Thoracic aorta (tissue), 2 donors: Measurements from ENCODE around the gene RCAN1. TPM values are rescaled to one million over a fixed set of nuclear protein-coding genes. Genes with fewer than 3 reads are reported as not detected.
A peak's percentile ranks its signal among the peaks of the same experiment; 100 is the strongest.

ENCODE experiments used
- ATAC-seq: fragments of 150-250 bp; one replicate; pipeline ENCODE4 v1.8.0; 2017; ENCODE audit warnings: low read depth; ENCODE audit not compliant: insufficient number of reproducible peaks, low FRiP score
- DNase-seq: peaks from one replicate; pipeline ENCODE4 v3.0.0-alpha.2; 2020; ENCODE audit warnings: low spot score
- H3K27ac ChIP-seq, 2 donors: fragments of 200-600 bp; sonication (generic); 1 replicate in 1 of 2; 2 replicates in 1 of 2; pipeline ENCODE4 v1.5.1; 2016; ENCODE audit warnings: mild to moderate bottlenecking in 2 of 2, moderate library complexity in 2 of 2
- H3K27me3 ChIP-seq: fragments of 200-600 bp; sonication (generic); replicated peaks from 2 replicates; pipeline ENCODE4 v1.6.0; 2016; ENCODE audit warnings: mild to moderate bottlenecking; ENCODE audit not compliant: insufficient read depth
- H3K36me3 ChIP-seq: fragments of 200-600 bp; sonication (generic); one replicate; pipeline ENCODE4 v1.5.1; 2016
- H3K4me1 ChIP-seq, 2 donors: fragments of 200-600 bp; sonication (generic); 1 replicate in 1 of 2; 2 replicates in 1 of 2; pipeline versions ENCODE4 v1.5.1 to v1.6.0; 2016; ENCODE audit warnings: low read depth in 2 of 2, mild to moderate bottlenecking in 1 of 2; ENCODE audit not compliant: control insufficient read depth in 1 of 2
- H3K4me3 ChIP-seq: fragments of 200-600 bp; sonication (generic); 2 replicates; pipeline ENCODE4 v1.5.1; 2016; ENCODE audit warnings: mild to moderate bottlenecking
- H3K9me3 ChIP-seq: fragments of 200-600 bp; sonication (generic); 2 replicates; pipeline ENCODE4 v1.5.1; 2016
- total RNA-seq, 2 donors: library from RNA; depleted of rRNA; stranded (reverse); fragments of >200 nt; gene quantifications; one replicate each; pipeline versions ENCODE4 v1.1.0 to v1.2.3, GENCODE V29; 2016
- TF ChIP-seq, protein P1 (sequence below): fragments of 200-600 bp; sonication (generic); IDR thresholded peaks from one replicate; pipeline ENCODE4 v1.5.1; 2019; ENCODE audit warnings: antibody characterized with exemption

Gene RCAN1
- total RNA-seq, 2 donors from 2014 or later: 39.3 to 45.2 TPM

DNA sequence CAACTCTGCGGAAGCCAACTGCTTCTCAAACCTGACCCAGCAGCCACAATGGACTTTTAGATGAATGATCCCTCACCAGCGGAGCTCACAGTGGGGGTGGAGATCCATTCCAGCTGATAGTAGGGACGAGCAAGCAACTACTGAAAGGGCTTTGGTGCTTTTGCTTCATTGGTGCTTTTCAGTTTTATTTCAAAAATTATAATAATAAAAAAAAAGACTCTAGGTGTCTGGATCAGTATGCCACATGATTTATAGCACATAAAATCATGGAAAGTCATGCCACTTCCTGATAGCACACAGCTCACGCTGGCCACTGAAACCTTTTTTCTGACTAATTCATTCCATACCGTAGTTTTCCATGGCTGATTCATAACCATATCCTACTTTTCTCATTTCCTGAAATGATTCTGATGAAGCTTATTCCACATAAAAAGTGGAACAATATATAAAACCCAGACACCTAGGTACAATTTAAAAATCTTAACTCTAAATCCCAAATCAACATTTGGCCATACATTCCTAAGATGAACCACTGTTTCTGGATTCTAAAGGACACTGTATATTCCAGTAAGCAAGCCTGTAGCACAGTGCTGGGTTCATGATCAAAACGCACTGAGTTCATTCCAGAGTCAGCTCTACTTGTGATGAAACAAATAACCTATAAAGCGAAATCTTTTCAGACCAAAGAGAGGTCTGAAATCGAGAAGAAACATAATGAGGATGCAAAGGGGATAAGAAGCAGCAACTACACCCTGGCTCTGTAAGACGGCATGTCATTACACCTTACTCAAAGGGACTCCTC, 61.6 kb downstream of the RCAN1 start:
- H3K27ac ChIP-seq: peak overlapping the region; percentile 21 to 49
- ATAC-seq: no peak

DNA sequence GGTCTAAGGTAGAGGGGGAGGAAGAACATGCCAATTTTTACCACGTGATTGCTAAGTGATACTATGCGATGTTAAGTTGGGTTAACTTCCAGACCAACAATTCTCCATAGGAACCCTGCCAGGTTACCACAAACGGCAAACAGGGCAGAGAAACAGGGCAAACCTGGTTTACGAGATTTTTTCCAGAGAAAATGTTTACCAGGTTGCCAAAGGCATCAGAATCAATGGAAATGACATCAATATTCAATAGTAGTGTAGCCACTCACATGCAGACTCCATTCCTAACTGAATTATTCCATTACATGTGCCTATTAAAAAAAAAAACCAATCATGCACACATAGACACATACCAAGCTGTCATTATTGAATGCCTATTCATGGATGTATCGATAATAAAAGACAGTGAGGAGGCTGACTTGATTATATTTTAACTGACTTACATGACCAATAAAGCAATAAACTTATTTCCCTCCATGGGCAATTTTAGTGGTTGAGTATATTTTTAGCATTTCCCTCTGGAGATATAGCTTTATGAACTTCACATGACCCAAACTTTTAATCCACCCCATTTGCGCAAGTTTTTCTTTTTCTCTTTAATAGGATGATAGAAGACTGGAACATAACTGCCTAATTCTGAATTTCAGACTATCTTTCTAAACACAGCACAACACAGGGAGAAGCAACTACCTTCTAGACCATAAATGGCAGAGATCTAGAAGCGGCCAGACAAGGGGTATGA, 62.4 kb downstream of the RCAN1 start:
- H3K36me3 ChIP-seq: no peaks in the 10 kb centered on the region
- peak overlapping the region; percentile 21 to 49 for H3K27ac ChIP-seq
- H3K9me3 ChIP-seq: no peaks in the 10 kb centered on the region
- DNase-seq: no peak
- peak overlapping the region; percentile 5 for H3K4me3 ChIP-seq
- TF ChIP-seq, protein P1, sequence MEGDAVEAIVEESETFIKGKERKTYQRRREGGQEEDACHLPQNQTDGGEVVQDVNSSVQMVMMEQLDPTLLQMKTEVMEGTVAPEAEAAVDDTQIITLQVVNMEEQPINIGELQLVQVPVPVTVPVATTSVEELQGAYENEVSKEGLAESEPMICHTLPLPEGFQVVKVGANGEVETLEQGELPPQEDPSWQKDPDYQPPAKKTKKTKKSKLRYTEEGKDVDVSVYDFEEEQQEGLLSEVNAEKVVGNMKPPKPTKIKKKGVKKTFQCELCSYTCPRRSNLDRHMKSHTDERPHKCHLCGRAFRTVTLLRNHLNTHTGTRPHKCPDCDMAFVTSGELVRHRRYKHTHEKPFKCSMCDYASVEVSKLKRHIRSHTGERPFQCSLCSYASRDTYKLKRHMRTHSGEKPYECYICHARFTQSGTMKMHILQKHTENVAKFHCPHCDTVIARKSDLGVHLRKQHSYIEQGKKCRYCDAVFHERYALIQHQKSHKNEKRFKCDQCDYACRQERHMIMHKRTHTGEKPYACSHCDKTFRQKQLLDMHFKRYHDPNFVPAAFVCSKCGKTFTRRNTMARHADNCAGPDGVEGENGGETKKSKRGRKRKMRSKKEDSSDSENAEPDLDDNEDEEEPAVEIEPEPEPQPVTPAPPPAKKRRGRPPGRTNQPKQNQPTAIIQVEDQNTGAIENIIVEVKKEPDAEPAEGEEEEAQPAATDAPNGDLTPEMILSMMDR: no peak
- no peaks in the 10 kb centered on the region for H3K27me3 ChIP-seq
- peaks cover 8 to 17% of the 10 kb centered on the region in 2 donors for H3K4me1 ChIP-seq
- ATAC-seq: no peak

More for the DNA sequence above, 61.6 kb downstream of the RCAN1 start:
- Histone ChIP-seq H3K9me3 (no peaks in the 10 kb centered on the region), H3K4me1 (peaks cover 8 to 17% of the 10 kb centered on the region in 2 donors), H3K27me3 (no peaks in the 10 kb centered on the region), H3K4me3 (peak overlapping the region; percentile 5), H3K36me3 (no peaks in the 10 kb centered on the region)
- TF ChIP-seq, protein P1: no peak
- no peak for DNase-seq

DNA sequence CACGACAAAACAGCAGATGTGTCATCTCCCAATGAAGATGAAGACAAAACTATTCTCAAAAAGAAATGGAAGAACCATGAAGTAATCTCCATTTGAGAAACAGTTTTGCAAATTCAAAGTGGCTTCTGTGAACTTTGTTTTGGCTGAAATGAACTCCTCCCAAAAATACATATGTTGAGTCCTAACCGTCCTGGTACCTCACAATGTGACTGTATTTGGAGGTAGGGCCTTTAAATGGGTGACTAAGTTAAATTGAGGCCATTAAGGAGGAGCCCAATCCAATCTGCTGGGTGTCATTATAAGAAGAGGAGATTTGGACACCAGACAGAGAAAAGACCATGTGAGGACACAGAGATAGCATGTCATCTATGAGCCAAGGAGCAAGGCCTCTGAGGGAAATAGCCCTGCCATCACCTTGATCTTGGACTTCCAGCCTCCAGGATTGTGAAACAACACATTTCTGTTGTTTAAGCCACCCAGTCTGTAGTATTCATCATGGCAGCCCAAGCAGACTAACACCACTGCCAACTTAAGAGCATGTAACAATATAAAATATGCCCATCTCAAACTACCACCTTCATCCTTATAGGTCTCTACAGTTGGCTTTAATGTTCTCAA, 64.6 kb downstream of the RCAN1 start:
- TF ChIP-seq, protein P1: no peak
- DNase-seq: no peak
- Histone ChIP-seq H3K4me1 (peaks cover 16 to 26% of the 10 kb centered on the region in 2 donors), H3K27me3 (no peaks in the 10 kb centered on the region), H3K27ac (no peak overlapping the region), H3K36me3 (no peaks in the 10 kb centered on the region), H3K9me3 (no peaks in the 10 kb centered on the region), H3K4me3 (no peak overlapping the region)
- no peak for ATAC-seq

DNA sequence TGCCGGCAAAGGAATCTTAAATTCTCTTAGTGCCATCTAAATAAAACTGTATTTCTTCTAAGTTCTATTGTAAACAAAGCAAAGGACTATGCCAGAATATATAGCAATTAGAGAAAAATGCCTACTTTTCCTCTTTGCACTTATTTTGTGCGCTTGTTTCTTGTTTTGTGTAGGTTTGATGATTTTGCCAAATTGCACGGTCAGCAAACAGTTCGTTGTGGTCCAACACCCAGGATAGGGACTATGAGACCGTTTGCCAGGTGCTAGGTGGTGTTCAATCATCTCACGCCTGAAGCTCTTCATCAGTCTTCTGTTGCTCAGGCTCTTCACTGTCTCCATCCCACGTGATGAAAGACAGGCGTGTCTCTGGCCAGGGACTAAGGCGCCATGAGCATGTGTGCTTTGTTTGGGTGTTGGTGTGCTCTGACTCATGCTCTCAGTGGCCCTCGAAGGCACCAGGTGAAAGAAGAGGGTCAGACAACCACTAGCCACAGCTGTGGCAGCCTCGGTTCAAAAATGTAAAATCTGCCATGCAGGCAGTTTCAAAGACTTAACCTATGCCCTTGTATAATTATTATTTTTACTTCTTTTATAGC, 66.0 kb downstream of the RCAN1 start:
- Histone ChIP-seq H3K27me3 (no peaks in the 10 kb centered on the region), H3K27ac (no peak overlapping the region), H3K4me1 (peaks cover 16 to 37% of the 10 kb centered on the region in 2 donors), H3K9me3 (no peaks in the 10 kb centered on the region), H3K4me3 (no peak overlapping the region), H3K36me3 (no peaks in the 10 kb centered on the region)
- ATAC-seq (no peak), DNase-seq (no peak)
- TF ChIP-seq, protein P1: no peak
